Measurements from ENCODE around the gene OR1C1.

- TF ChIP-seq CTCF (conservative IDR thresholded peaks at IDR 0.05; ENCODE audit: low read length) (no peak), EZH2phosphoT487 (IDR thresholded peaks at IDR 0.05; ENCODE audit: borderline replicate concordance) (no peak)
These were observed 10.5 kb downstream of the OR1C1 start for GRCh38 chr1:247749870-247750269.
